Lower lobe of right lung (tissue), 2 donors: ENCODE data around the gene IPCEF1. TPM values are rescaled to one million over a fixed set of nuclear protein-coding genes. Genes with fewer than 3 reads are reported as not detected.
A peak's percentile ranks its signal among the peaks of the same experiment; 100 is the strongest.

Experiments
- ATAC-seq, 2 donors: fragments of 200-7000 bp; cut with Tn5 transposase; one replicate each; pipeline ENCODE4 v1.9.1; 2020 to 2022; ENCODE audit warnings: mild to moderate bottlenecking in 2 of 2, moderate library complexity in 2 of 2
- DNase-seq: peaks from one replicate; pipeline ENCODE4 v3.0.0-alpha.2; 2020
- H3K27ac ChIP-seq: fragments of 200-600 bp; one replicate; pipeline ENCODE4 v1.8.0; 2022
- H3K27me3 ChIP-seq: fragments of 200-600 bp; one replicate; pipeline ENCODE4 v1.8.0; 2022; ENCODE audit warnings: low read depth
- H3K36me3 ChIP-seq: fragments of 200-600 bp; one replicate; pipeline ENCODE4 v1.8.0; 2022; ENCODE audit warnings: mild to moderate bottlenecking
- H3K4me1 ChIP-seq: fragments of 200-600 bp; one replicate; pipeline ENCODE4 v1.8.0; 2022
- H3K4me3 ChIP-seq: fragments of 200-600 bp; one replicate; pipeline ENCODE4 v1.8.0; 2022; ENCODE audit warnings: mild to moderate bottlenecking
- H3K9me3 ChIP-seq: fragments of 200-600 bp; one replicate; pipeline ENCODE4 v1.8.0; 2022
- intact Hi-C: fragments of 100-400 bp; cut with DNase I; formaldehyde crosslinking; loops from one replicate; pipeline ENCODE4 v1.11.0; 2022
- total RNA-seq: library from RNA; stranded (reverse); fragmentation: NEBNext Ultra II Directional; extraction: Animal tissue kit (Norgen Biotek cat#: 25700); gene quantifications from one replicate; pipeline ENCODE4 v1.2.1, GENCODE V29; 2021
- TF ChIP-seq, protein P1 (sequence below): fragments of 200-600 bp; IDR thresholded peaks from one replicate; pipeline ENCODE4 v1.8.0; 2022; ENCODE audit warnings: antibody characterized with exemption, mild to moderate bottlenecking
- donor health status: DM: no; HTN: yes; CAD: no; lungs with severe emphysema.

IPCEF1 gene
- total RNA-seq, 1 donor from 2014 or later, result 7.9 TPM

GRCh38 chr6:154138793-154139192 is 217.8 kb downstream of the IPCEF1 start:
- H3K27me3 ChIP-seq, result peaks cover 3% of the 10 kb centered on the region
- no peak overlapping the region for H3K27ac ChIP-seq
- no peak for DNase-seq
- TF ChIP-seq, protein P1, sequence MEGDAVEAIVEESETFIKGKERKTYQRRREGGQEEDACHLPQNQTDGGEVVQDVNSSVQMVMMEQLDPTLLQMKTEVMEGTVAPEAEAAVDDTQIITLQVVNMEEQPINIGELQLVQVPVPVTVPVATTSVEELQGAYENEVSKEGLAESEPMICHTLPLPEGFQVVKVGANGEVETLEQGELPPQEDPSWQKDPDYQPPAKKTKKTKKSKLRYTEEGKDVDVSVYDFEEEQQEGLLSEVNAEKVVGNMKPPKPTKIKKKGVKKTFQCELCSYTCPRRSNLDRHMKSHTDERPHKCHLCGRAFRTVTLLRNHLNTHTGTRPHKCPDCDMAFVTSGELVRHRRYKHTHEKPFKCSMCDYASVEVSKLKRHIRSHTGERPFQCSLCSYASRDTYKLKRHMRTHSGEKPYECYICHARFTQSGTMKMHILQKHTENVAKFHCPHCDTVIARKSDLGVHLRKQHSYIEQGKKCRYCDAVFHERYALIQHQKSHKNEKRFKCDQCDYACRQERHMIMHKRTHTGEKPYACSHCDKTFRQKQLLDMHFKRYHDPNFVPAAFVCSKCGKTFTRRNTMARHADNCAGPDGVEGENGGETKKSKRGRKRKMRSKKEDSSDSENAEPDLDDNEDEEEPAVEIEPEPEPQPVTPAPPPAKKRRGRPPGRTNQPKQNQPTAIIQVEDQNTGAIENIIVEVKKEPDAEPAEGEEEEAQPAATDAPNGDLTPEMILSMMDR, result no peak
- H3K4me1 ChIP-seq, result no peaks in the 10 kb centered on the region
- H3K9me3 ChIP-seq, result no peaks in the 10 kb centered on the region
- ATAC-seq, result peak; percentile 41 to 68
- no peak overlapping the region for H3K4me3 ChIP-seq
- intact Hi-C loops, result no loop called here
- H3K36me3 ChIP-seq, result no peaks in the 10 kb centered on the region

DNA sequence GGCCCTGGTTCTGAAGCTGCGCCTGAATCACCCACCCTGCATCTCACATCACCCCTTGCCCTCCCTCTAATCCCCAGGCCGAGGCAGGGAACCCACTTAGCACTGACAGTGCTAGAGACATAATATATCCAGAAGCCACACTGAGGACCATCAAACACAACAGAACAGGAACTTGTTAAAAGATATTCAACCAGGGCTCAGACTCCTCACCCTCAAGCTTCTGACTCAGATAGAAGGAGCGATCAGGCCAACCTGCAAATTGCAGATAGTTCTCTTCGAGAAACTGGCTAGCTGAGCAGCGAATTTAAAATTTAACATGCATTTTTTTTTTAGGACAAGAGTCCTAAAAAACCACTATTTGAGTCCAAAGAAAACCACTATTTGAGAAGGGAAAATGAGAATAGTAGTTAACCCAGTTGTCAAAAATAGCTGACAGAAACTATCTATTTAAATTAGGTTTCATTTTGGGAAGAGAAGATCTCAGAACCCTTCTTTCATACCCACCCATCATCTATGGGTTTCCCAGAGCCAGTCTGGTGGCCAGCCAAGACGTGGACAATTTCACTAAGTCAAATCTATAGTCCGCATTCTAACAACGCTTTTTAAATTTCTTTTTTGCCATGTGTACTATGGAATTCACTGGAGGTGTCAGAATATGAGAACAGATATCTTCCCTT is 222.0 kb downstream of the IPCEF1 start:
- no peak for ATAC-seq
- H3K27me3 ChIP-seq, result no peaks in the 10 kb centered on the region
- H3K27ac ChIP-seq, result no peak overlapping the region
- no peaks in the 10 kb centered on the region for H3K36me3 ChIP-seq
- no peak overlapping the region for H3K4me3 ChIP-seq
- no peaks in the 10 kb centered on the region for H3K4me1 ChIP-seq
- intact Hi-C loops, result no loop called here
- TF ChIP-seq, protein P1, result no peak
- no peaks in the 10 kb centered on the region for H3K9me3 ChIP-seq
- no peak for DNase-seq

- intact Hi-C loops, result no loop called here
Measured at GRCh38 chr6:154127657-154128056, 228.9 kb downstream of the IPCEF1 start.

DNA sequence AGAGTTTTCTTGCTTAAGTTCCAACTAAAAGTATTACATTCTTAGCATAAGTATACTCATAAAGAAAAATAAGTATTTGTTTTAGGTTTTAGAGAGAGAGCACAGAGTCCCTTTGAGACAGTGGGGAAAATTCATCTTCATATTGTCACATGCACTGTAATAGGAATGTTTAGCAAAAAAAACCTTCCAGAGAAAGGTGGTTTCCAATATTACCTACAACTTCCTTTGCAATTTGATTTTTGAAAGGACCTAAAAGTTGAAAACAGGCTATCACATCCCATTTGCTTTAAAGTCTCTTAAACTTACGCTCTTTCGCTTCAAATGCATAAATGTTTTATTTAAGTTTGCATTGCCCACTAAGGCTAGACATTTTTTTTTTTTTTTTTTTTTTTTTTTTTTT is 231.2 kb downstream of the IPCEF1 start:
- Histone ChIP-seq H3K9me3 (no peaks in the 10 kb centered on the region), H3K36me3 (no peaks in the 10 kb centered on the region), H3K27me3 (no peaks in the 10 kb centered on the region), H3K4me3 (no peak overlapping the region), H3K27ac (no peak overlapping the region), H3K4me1 (no peaks in the 10 kb centered on the region)
- DNase-seq (no peak), ATAC-seq (no peak)
- TF ChIP-seq, protein P1, result no peak
- intact Hi-C loops, result no loop called here

More at GRCh38 chr6:154127657-154128056, 228.9 kb downstream of the IPCEF1 start:
- ATAC-seq (no peak), DNase-seq (no peak)
- H3K36me3 ChIP-seq, result no peaks in the 10 kb centered on the region
- no peak overlapping the region for H3K4me3 ChIP-seq
- H3K9me3 ChIP-seq, result no peaks in the 10 kb centered on the region
- no peak overlapping the region for H3K27ac ChIP-seq
- H3K27me3 ChIP-seq, result no peaks in the 10 kb centered on the region
- H3K4me1 ChIP-seq, result no peaks in the 10 kb centered on the region
- TF ChIP-seq, protein P1, result no peak

DNA sequence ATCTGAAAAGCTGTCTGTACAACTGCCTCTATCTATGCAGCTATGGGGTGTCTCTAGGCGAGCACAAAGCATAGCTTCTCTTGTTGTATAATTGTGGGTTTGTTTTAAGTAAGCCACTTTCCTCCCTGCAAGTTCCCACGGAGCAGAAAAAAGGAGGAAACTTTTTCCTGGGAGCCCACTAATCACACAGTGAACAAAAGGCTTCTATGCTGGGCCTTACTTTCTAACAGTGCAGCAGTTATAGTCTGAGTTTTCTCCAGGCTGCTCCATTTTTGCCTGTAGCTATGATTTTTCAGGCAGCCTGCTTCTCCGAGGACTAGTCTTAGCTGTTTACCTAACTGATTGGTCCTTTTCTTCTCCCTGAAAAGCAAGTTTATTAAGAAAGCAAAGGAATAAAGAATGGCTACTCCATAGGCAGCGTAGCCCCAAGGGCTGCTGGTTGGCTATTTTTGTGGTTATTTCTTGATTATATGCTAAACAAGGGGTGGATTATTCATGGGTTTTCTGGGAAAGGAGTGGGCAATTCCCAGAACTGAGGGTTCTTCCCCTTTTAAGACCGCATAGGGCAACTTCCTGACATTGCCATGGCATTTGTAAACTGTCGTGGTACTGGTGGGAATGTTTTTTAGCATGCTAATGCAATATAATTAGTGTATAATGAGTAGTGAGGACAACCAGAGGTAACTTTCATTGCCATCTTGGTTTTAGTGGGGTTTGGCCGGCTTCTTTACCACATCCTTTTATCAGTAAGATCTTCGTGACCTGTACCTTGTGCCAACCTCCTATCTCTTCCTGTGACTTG is 233.2 kb downstream of the IPCEF1 start:
- no peak overlapping the region for H3K27ac ChIP-seq
- no peaks in the 10 kb centered on the region for H3K4me1 ChIP-seq
- TF ChIP-seq, protein P1, result no peak
- intact Hi-C loops, result no loop called here
- H3K36me3 ChIP-seq, result no peaks in the 10 kb centered on the region
- H3K4me3 ChIP-seq, result no peak overlapping the region
- no peak for ATAC-seq
- DNase-seq, result no peak
- no peaks in the 10 kb centered on the region for H3K9me3 ChIP-seq
- H3K27me3 ChIP-seq, result no peaks in the 10 kb centered on the region
